ENCODE measurements around the gene VPS36.

Gene VPS36

GRCh38 chr13:52447815-52448552, 2.5 kb downstream of the VPS36 start:
- TF ChIP-seq CTCF (IDR thresholded peaks at IDR 0.05; ENCODE audit: low read depth, low read length): no peak
- H3K4me3 ChIP-seq (ENCODE audit: low read depth, low read length): no peak overlapping the region

- TF ChIP-seq CTCF (IDR thresholded peaks at IDR 0.05; ENCODE audit: low read depth, low read length): no peak
- H3K4me3 ChIP-seq (ENCODE audit: low read depth, low read length): no peak overlapping the region
Observed at GRCh38 chr13:52447354-52447753, 3.1 kb downstream of the VPS36 start.

GRCh38 chr13:52446265-52446664, 4.2 kb downstream of the VPS36 start:
- no peak for TF ChIP-seq CTCF (IDR thresholded peaks at IDR 0.05; ENCODE audit: low read depth, low read length)
- no peak overlapping the region for H3K4me3 ChIP-seq (ENCODE audit: low read depth, low read length)

- no peak for TF ChIP-seq CTCF (IDR thresholded peaks at IDR 0.05; ENCODE audit: low read depth, low read length)
- H3K4me3 ChIP-seq (ENCODE audit: low read depth, low read length): no peak overlapping the region
Observed at GRCh38 chr13:52432456-52432855, 18.0 kb downstream of the VPS36 start.

- H3K4me3 ChIP-seq (ENCODE audit: low read depth, low read length): no peak overlapping the region
- no peak for TF ChIP-seq CTCF (IDR thresholded peaks at IDR 0.05; ENCODE audit: low read depth, low read length)
Observed at GRCh38 chr13:52428295-52428694, 22.1 kb downstream of the VPS36 start.

- no peak overlapping the region for H3K4me3 ChIP-seq (ENCODE audit: low read depth, low read length)
- no peak for TF ChIP-seq CTCF (IDR thresholded peaks at IDR 0.05; ENCODE audit: low read depth, low read length)
Observed at GRCh38 chr13:52421216-52421615, 29.2 kb downstream of the VPS36 start.

- H3K4me3 ChIP-seq (ENCODE audit: low read depth, low read length): no peak overlapping the region
- no peak for TF ChIP-seq CTCF (IDR thresholded peaks at IDR 0.05; ENCODE audit: low read depth, low read length)
Observed at GRCh38 chr13:52419080-52419479, 31.4 kb downstream of the VPS36 start.
